Endothelial cell (in vitro differentiated cells): ENCODE results near the gene ROR2. TPM values are rescaled to one million over a fixed set of nuclear protein-coding genes. Genes with fewer than 3 reads are reported as not detected.

ENCODE experiments used
- DNase-seq: peaks from one replicate; pipeline ENCODE4 v3.0.0; 2021; ENCODE audit warnings: low spot score
- H3K27ac Mint-ChIP-seq: one replicate; pipeline ENCODE4 v1.8.0; 2021; ENCODE audit warnings: mixed read lengths, inconsistent platforms; ENCODE audit not compliant: unreplicated experiment
- H3K27me3 Mint-ChIP-seq: one replicate; pipeline ENCODE4 v1.8.0; 2021; ENCODE audit warnings: mild to moderate bottlenecking, moderate library complexity, mixed read lengths, inconsistent platforms; ENCODE audit not compliant: unreplicated experiment
- H3K36me3 Mint-ChIP-seq: one replicate; pipeline ENCODE4 v1.8.0; 2021; ENCODE audit warnings: mild to moderate bottlenecking, low read depth, mixed read lengths, inconsistent platforms; ENCODE audit not compliant: unreplicated experiment
- H3K4me1 Mint-ChIP-seq: one replicate; pipeline ENCODE4 v1.8.0; 2021; ENCODE audit warnings: mild to moderate bottlenecking, mixed read lengths, inconsistent platforms; ENCODE audit not compliant: unreplicated experiment
- H3K4me3 Mint-ChIP-seq: one replicate; pipeline ENCODE4 v1.8.0; 2021; ENCODE audit warnings: mild to moderate bottlenecking, mixed read lengths, inconsistent platforms; ENCODE audit not compliant: unreplicated experiment
- H3K9me3 Mint-ChIP-seq: one replicate; pipeline ENCODE4 v1.8.0; 2021; ENCODE audit warnings: mixed read lengths, inconsistent platforms; ENCODE audit not compliant: unreplicated experiment
- CTCF ChIP-seq: fragments of 200-600 bp; sonication (generic); IDR thresholded peaks from one replicate; pipeline ENCODE4 v1.5.0; 2021; ENCODE audit warnings: antibody characterized with exemption; ENCODE audit not compliant: unreplicated experiment
- total RNA-seq: library from RNA; stranded (reverse); fragmentation: NEBNext Ultra II Directional; extraction: Animal tissue kit (Norgen Biotek cat#: 25700); gene quantifications from one replicate; pipeline ENCODE4 v1.2.1, GENCODE V29; 2021; ENCODE audit not compliant: unreplicated experiment

Gene ROR2
- total RNA-seq, 1 donor from 2014 or later, result 3.5 TPM

- Mint-ChIP-seq H3K27ac (no peak overlapping the region), H3K36me3 (peaks cover 3% of the 10 kb centered on the region), H3K9me3 (no peaks in the 10 kb centered on the region), H3K4me3 (no peak overlapping the region), H3K27me3 (peaks cover 5% of the 10 kb centered on the region), H3K4me1 (no peaks in the 10 kb centered on the region)
- no peak for TF ChIP-seq CTCF
- DNase-seq, result no peak
These were observed 192.2 kb downstream of the ROR2 start for GRCh38 chr9:91757782-91758181.

- Mint-ChIP-seq H3K27me3 (peaks cover 5% of the 10 kb centered on the region), H3K9me3 (no peaks in the 10 kb centered on the region), H3K4me3 (no peak overlapping the region), H3K4me1 (no peaks in the 10 kb centered on the region), H3K27ac (no peak overlapping the region), H3K36me3 (peaks cover 3% of the 10 kb centered on the region)
- TF ChIP-seq CTCF, result no peak
- DNase-seq, result no peak
These were observed 193.6 kb downstream of the ROR2 start for GRCh38 chr9:91756510-91756780.

DNA sequence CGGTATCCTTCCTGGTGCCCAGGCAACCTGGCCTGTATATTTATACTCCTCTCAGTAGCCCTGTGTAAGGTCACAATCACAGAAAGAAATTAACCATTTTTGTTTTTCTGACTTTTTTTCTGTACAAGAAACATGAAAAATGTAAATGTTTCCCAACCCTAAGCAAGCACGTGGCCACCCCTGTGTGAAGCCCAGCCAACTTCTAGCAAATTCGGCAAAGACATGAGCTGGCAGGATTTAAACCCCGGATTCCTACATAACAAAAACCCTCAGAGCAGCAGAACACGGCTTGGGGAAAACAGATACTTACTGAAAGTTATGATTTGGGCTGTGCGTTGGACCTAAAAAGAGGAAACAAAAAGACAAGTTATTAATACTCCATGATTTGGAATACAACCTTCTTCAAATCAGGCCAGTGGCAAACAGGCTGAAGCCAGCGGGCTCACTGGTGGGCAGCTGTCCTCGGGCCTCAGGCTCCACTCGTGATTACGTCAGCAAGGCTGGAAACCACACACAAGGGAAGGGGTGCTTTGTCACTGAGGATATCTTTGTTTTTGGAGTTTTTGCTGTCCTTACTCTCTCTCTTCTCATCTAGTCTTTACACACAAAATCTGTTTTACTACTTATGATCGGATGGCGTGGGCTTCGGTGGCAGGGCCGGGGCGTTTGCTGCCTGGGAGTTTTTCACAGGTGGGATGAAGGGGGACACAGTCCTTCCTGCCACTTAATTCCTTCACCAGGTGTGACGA is 194.1 kb downstream of the ROR2 start:
- Mint-ChIP-seq H3K4me3 (no peak overlapping the region), H3K4me1 (no peaks in the 10 kb centered on the region), H3K27me3 (peaks cover 5% of the 10 kb centered on the region), H3K27ac (no peak overlapping the region), H3K9me3 (no peaks in the 10 kb centered on the region), H3K36me3 (peaks cover 3% of the 10 kb centered on the region)
- DNase-seq, result no peak
- no peak for TF ChIP-seq CTCF

DNA sequence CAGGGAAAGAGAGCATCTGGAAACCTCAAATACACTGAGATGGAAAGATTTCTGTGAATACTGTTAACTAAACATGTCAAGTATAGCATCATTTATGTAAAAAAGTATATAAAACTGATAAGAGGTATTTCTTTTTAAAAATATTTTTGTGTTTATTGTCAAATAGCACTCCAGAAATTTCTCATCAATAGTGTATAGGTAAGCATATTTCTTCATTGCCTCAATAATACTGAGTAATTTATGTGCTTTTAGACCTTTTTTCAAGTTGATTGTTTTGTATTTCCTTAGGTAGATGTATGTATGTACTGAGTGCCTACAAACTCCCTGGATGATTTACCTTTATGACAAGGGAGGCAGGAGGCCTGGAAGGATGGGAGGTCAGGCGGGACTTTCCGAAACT is 196.3 kb downstream of the ROR2 start:
- no peak for TF ChIP-seq CTCF
- no peak overlapping the region for H3K4me3 Mint-ChIP-seq
- no peak for DNase-seq
- H3K27ac Mint-ChIP-seq, result no peak overlapping the region
- H3K27me3 Mint-ChIP-seq, result peaks cover 5% of the 10 kb centered on the region
- H3K36me3 Mint-ChIP-seq, result peaks cover 3% of the 10 kb centered on the region
- no peaks in the 10 kb centered on the region for H3K9me3 Mint-ChIP-seq
- H3K4me1 Mint-ChIP-seq, result no peaks in the 10 kb centered on the region

DNA sequence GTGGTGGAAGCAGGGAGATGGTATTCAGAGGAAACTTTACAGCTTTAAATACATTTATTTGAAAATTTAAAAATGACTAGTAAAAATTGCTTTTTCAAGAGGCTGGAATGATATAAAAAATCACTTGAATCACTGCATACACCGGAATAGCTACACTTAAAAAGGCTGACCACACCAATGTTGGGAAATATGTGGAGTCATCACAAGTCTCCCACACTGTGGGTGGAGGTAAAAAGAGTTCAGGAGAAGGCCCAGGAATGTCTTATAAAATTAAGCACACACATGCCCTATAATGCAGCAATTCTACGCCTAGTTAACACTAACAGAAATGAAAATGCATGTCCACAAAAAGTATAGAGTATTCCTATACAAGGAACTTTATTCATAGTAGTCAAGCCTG is 198.1 kb downstream of the ROR2 start:
- Mint-ChIP-seq H3K27ac (no peak overlapping the region), H3K9me3 (no peaks in the 10 kb centered on the region), H3K36me3 (no peaks in the 10 kb centered on the region), H3K4me3 (no peak overlapping the region), H3K27me3 (peaks cover 2% of the 10 kb centered on the region), H3K4me1 (no peaks in the 10 kb centered on the region)
- no peak for TF ChIP-seq CTCF
- DNase-seq, result no peak
